ENCODE data around the gene SPATC1L. TPM values are rescaled to one million over a fixed set of nuclear protein-coding genes. Genes with fewer than 3 reads are reported as not detected.
"Not testable (repeated sequence)": the region's sequence is repeated elsewhere in the genome, so short reads cannot be mapped to it uniquely, and the experiment has no call there.

The SPATC1L gene
- polyA plus RNA-seq, result 10 to 100 TPM in 1 of 3 donors, 1 to 10 TPM in 2; 6.2 to 10.8 (median 9.4) TPM

DNA sequence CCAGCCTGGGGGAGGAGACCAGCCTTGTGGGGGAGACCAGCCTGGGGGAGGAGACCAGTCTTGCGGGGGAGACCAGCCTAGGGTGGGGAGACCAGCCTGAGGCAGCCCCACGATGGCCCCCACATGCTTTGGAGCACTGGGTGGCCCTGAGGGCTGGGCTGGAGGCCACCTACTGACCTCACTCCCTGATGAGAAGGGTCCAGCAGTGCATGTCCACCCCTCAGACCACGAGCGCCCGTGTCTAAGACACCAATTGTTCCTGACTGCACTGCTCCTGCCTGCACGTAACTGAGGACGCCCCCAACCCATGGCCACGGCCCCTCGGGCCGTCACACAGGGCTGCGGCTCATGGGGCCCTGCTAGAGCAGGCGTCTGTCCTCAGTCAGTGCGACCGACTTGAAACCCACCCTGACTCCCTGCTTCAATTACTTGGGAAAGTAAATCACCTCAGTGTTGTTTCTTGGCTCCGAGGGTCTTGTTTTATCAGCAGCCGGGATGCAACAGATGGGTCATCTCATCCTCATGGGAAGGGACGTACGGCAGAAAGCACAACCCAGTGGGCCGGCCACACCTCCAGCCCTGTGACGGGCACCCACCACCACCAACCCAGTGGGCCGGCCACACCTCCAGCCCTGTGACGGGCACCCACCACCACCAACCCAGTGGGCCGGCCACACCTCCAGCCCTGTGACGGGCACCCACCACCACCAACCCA, at the start of gene SPATC1L:
Gene SPATC1L (minus strand): TSS at position 550 of the 715 bp plus-strand sequence. CDS start 1,643 bp downstream, outside the sequence.
- H3K9me3 Mint-ChIP-seq, result no peaks in the 10 kb centered on the region
- DNase-seq, result no peak
- peaks cover 0 to 4% (median 0%) of the 10 kb centered on the region in 3 donors for H3K36me3 Mint-ChIP-seq
- H3K27ac Mint-ChIP-seq, result peak within 1 kb of the TSS; percentile 86 to 95 (median 90)
- H3K4me1 Mint-ChIP-seq, result peaks cover 10 to 12% of the 10 kb centered on the region in 2 donors
- H3K4me3 Mint-ChIP-seq, result peak within 1 kb of the TSS; percentile 81 to 88 (median 85)
- H3K27me3 Mint-ChIP-seq (ENCODE audit: low read depth in 3 of 3), result peaks cover 2 to 5% (median 5%) of the 10 kb centered on the region in 3 donors

DNA sequence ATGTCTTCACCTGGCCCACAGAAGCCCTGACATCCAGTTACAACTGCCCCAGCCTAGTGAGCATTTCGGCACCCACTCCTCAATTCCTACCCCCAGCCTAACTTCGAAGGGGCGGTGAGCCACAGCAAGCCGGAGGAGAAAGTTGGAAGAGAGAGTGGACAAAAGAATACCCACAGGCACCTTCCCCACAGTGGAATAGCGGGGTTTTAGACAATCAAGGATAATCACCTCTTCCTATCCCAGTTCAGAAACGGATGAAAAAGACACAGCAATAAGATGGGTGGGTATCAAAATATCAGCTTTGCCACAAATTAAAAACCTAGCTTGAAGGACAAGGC, 45.6 kb upstream of the SPATC1L start:
- peaks cover 6 to 23% (median 11%) of the 10 kb centered on the region in 3 donors for H3K36me3 Mint-ChIP-seq
- no peak for DNase-seq
- H3K4me1 Mint-ChIP-seq, result peaks cover 74 to 92% of the 10 kb centered on the region in 2 donors
- H3K27me3 Mint-ChIP-seq (ENCODE audit: low read depth in 3 of 3), result peaks cover 0 to 13% (median 2%) of the 10 kb centered on the region in 3 donors
- H3K4me3 Mint-ChIP-seq, result peak overlapping the region; percentile 79 to 95 (median 83)
- H3K27ac Mint-ChIP-seq, result peak overlapping the region; percentile 69 to 85 (median 78)
- H3K9me3 Mint-ChIP-seq, result no peaks in the 10 kb centered on the region

DNA sequence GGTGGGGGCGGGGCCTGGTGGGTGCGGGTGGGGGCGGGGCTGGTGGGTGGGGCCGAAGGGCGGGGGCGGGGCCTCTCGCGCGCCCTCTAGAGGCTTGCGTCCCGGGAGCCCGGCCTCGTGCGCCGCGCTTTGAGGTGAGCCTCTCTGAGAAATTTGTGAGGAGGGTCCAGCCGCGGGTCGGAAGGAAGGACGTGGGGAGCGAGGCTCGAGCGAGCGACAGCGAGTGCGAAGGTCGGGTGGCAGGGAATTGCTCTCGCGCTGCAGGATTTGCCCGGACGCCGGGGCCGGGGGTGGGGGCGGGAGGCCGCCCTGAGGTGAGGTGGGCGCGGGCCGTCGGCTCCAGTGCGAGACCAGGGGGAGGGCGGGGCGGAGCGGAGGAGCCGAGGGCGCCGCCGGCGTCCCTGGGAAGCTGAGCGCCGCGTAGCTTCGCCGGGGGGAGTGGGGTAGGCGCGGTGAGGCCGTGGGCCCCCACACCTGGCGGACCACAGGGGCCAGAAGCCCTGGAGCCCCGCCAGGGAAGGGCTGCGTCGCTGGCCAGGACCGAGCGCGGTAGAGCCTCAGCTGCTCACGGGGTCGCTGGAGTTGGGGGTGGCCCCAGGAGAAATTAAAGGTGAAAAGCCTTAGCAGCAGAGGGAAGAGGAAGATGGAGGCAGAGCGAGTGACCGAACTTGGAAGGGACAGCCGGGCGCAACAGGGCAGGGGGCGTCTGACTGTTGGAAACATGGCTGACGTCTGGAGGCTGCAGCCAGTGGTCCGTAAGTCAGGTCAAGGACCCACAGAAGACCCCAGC, 45.1 kb upstream of the SPATC1L start:
- Mint-ChIP-seq H3K4me1 (peaks cover 68 to 88% of the 10 kb centered on the region in 2 donors), H3K4me3 (peak overlapping the region; percentile 82 to 96 (median 94)), H3K36me3 (peaks cover 0 to 18% (median 6%) of the 10 kb centered on the region in 3 donors), H3K27me3 (ENCODE audit: low read depth in 3 of 3) (peaks cover 0 to 13% (median 2%) of the 10 kb centered on the region in 3 donors), H3K9me3 (no peaks in the 10 kb centered on the region), H3K27ac (peak overlapping the region; percentile 79 to 95 (median 92))
- no peak for DNase-seq

GRCh38 chr21:46228345-46229051, 44.2 kb upstream of the SPATC1L start, which contains the start of gene LSS:
TSS of gene LSS (minus strand) at chr21:46228774. CDS start at chr21:46228745, 29 bp downstream.
- peaks cover 0 to 12% (median 4%) of the 10 kb centered on the region in 3 donors for H3K36me3 Mint-ChIP-seq

DNA sequence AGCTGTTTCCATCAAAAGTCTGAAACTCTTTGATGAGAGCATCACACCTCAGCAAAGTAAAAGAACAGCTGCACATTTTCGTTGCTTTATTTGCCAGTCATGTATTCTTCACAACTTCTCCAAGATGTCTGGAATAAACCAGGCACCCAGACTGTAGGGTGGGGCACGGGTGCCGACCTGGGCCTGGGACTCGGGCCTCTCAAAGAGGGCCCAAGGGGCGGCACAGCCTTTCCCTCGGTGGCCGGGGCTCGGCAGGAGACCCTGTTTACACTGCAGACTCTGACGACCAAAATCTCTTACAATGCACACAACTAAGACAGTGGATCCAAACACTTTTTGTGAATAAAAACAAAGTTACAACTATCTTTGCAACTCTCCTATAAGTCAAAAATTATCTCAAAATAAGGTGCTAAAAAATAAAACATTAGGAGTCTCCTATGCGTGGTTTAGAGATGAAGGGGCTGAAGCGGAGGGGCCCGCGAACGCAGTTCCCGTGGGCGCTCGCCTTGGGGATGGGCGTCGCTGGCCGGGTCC, 43.6 kb upstream of the SPATC1L start:
- DNase-seq, result no peak
- Mint-ChIP-seq H3K4me1 (peaks cover 53 to 73% of the 10 kb centered on the region in 2 donors), H3K36me3 (peaks cover 0 to 12% (median 4%) of the 10 kb centered on the region in 3 donors), H3K27me3 (ENCODE audit: low read depth in 3 of 3) (peaks cover 0 to 13% (median 2%) of the 10 kb centered on the region in 3 donors), H3K27ac (peak overlapping the region; percentile 74 to 85 (median 81)), H3K4me3 (peak overlapping the region; percentile 82 to 88 (median 87)), H3K9me3 (no peaks in the 10 kb centered on the region)

More at GRCh38 chr21:46228345-46229051, 44.2 kb upstream of the SPATC1L start, which contains the start of gene LSS:
- DNase-seq, result peak; percentile 97 to 98 (median 97)
- H3K27me3 Mint-ChIP-seq (ENCODE audit: low read depth in 3 of 3), result peaks cover 0 to 13% (median 2%) of the 10 kb centered on the region in 3 donors
- H3K9me3 Mint-ChIP-seq, result no peaks in the 10 kb centered on the region
- peak within 1 kb of the TSS; percentile 79 to 95 (median 92) for H3K27ac Mint-ChIP-seq
- H3K4me3 Mint-ChIP-seq, result peak within 1 kb of the TSS; percentile 82 to 96 (median 94)
- H3K4me1 Mint-ChIP-seq, result peaks cover 60 to 79% of the 10 kb centered on the region in 2 donors

DNA sequence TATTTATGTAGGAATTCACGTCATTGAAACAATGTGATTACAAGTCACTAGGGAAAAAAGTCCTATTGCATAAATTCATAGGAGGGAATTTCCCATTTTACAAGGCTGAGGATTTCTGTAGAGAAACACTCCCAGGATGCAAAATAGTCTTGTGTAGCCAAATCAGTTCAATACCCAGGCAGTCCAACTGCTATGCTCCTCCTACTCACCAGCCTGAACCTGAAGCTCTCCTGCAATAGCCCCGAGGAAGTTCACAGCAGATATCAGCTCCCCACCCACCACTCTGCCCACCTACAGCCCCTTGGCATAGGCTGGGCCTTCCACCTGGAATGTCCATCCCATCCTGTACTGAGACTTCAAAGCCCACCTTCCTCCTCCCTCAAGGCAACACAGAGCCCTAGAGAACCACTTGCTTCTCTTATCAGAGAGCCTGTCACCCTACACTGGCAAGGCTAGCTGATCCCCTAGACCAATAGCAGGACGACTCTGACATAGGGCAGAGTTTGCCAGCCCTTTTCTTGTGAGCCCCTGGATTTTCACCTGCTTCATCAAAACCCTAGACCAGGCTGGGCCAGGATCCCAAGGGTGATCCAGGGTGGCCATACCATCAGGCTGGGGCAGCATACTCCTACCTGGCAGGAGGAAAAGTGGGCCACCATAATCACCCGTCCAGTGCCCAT, 42.8 kb upstream of the SPATC1L start:
- no peak for DNase-seq
- Mint-ChIP-seq H3K4me3 (peak overlapping the region; percentile 82 to 88 (median 87)), H3K27me3 (ENCODE audit: low read depth in 3 of 3) (peaks cover 0 to 13% (median 2%) of the 10 kb centered on the region in 3 donors), H3K36me3 (peaks cover 0 to 11% (median 4%) of the 10 kb centered on the region in 3 donors), H3K9me3 (no peaks in the 10 kb centered on the region), H3K27ac (peak overlapping the region; percentile 78 to 85 (median 81)), H3K4me1 (peaks cover 47 to 65% of the 10 kb centered on the region in 2 donors)

- H3K9me3 Mint-ChIP-seq, result no peaks in the 10 kb centered on the region
- peaks cover 38 to 56% of the 10 kb centered on the region in 2 donors for H3K4me1 Mint-ChIP-seq
- peak overlapping the region in 5 of 6 donors; percentile 28 to 81 (median 49) for H3K27ac Mint-ChIP-seq
- H3K36me3 Mint-ChIP-seq, result peaks cover 0 to 4% (median 2%) of the 10 kb centered on the region in 3 donors
- peak overlapping the region in 3 of 5 donors; percentile 2 to 65 (median 5) for H3K4me3 Mint-ChIP-seq
- DNase-seq, result no peak
- peaks cover 0 to 11% (median 2%) of the 10 kb centered on the region in 3 donors for H3K27me3 Mint-ChIP-seq (ENCODE audit: low read depth in 3 of 3)
These were observed 41.9 kb upstream of the SPATC1L start for GRCh38 chr21:46226146-46226545.

DNA sequence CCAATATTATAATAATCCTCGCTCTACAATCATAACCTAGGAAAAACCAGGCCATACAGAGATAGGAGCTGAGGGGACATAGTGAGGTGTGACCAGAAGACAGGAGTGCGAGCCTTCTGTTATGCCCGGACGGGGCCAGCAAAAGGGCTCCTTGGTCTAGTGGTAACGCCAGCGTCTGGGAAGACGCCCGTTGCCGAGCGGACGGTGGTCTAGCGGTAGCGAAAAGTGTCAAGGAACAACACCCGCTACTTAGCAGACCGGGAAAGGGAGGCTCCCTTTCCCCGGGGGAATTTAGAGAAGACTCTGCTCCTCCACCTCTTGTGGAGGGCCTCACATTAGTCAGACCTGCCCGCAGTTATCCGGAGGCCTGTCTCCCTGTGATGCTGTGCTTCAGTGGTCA, 39.4 kb upstream of the SPATC1L start:
- not testable (repeated sequence) for H3K9me3 Mint-ChIP-seq, H3K27ac Mint-ChIP-seq, DNase-seq, H3K4me3 Mint-ChIP-seq, H3K36me3 Mint-ChIP-seq
- peaks cover 25 to 34% of the 10 kb centered on the region in 2 donors for H3K4me1 Mint-ChIP-seq
- H3K27me3 Mint-ChIP-seq (ENCODE audit: low read depth in 3 of 3), result peaks cover 0 to 15% (median 0%) of the 10 kb centered on the region in 3 donors

GRCh38 chr21:46223217-46223616, 39.0 kb upstream of the SPATC1L start:
- H3K9me3 Mint-ChIP-seq, result no peaks in the 10 kb centered on the region
- H3K4me3 Mint-ChIP-seq, result no peak overlapping the region
- no peak overlapping the region for H3K27ac Mint-ChIP-seq
- H3K36me3 Mint-ChIP-seq, result peaks cover 6 to 10% (median 7%) of the 10 kb centered on the region in 3 donors
- peaks cover 25 to 34% of the 10 kb centered on the region in 2 donors for H3K4me1 Mint-ChIP-seq
- peaks cover 0 to 13% (median 0%) of the 10 kb centered on the region in 3 donors for H3K27me3 Mint-ChIP-seq (ENCODE audit: low read depth in 3 of 3)
- DNase-seq, result no peak

GRCh38 chr21:46222436-46223116, 38.3 kb upstream of the SPATC1L start:
- Mint-ChIP-seq H3K4me3 (no peak overlapping the region), H3K27me3 (ENCODE audit: low read depth in 3 of 3) (peaks cover 0 to 9% (median 0%) of the 10 kb centered on the region in 3 donors), H3K36me3 (peaks cover 6 to 10% (median 7%) of the 10 kb centered on the region in 3 donors), H3K4me1 (peaks cover 19 to 28% of the 10 kb centered on the region in 2 donors), H3K27ac (peak overlapping the region in 1 of 6 donors; percentile 27), H3K9me3 (no peaks in the 10 kb centered on the region)
- DNase-seq, result no peak

DNA sequence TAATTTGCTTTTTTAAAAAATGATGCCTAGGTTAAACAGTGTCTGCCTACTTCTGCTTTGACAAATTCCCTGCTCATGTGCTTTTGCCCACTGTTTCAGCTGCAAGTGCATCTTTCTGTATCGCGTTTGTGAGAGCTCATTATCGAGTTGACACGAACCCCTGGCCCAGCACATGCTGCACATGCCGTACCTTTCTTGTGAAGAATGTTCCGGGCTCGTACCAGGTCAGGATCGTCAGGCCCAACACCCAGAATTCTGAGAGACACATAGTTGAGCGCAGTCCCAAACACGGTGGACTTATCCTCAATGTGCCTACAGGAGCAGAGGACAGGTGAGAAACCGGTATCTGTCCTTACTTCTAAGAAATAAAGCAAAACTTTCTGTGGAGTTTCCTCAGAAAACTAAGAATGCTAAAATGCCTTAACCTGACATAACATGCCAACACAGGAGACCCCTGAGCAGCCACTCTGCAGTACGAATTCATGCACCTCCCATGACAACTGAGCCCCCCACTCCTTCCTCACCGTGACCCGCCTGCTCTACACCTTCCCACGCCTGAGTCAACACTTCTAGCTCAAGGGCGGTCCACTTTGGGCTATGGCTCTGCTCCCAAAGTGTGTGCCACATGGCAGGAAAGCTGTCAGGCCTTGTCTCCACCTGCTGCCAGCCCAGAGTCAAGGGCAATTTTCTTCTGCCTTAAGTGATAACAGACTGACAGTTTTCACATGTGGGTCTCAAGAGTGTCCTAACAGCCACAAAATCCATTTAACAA, 37.6 kb upstream of the SPATC1L start:
- Mint-ChIP-seq H3K4me1 (peaks cover 14 to 21% of the 10 kb centered on the region in 2 donors), H3K27me3 (ENCODE audit: low read depth in 3 of 3) (peaks cover 0 to 9% (median 0%) of the 10 kb centered on the region in 3 donors), H3K36me3 (peaks cover 6 to 13% (median 7%) of the 10 kb centered on the region in 3 donors), H3K27ac (peak overlapping the region in 3 of 6 donors; percentile 27 to 77 (median 39)), H3K4me3 (no peak overlapping the region), H3K9me3 (no peaks in the 10 kb centered on the region)
- no peak for DNase-seq

Measured in immature natural killer cell (primary cell).